GM04504 (cell line): ENCODE measurements around the gene SKIC2.
"Not testable (repeated sequence)": the region's sequence is repeated elsewhere in the genome, so short reads cannot be mapped to it uniquely, and the experiment has no call there.

Experiments used
- DNase-seq: peaks from one replicate; pipeline ENCODE4 v3.0.0-alpha.2; 2012; ENCODE audit warnings: low read depth

The SKIC2 gene

GRCh38 chr6:31969712-31970603 is 11.0 kb downstream of the SKIC2 start:
- no peak for DNase-seq

GRCh38 chr6:31970604-31971271 is 11.8 kb downstream of the SKIC2 start:
- no peak for DNase-seq

DNA sequence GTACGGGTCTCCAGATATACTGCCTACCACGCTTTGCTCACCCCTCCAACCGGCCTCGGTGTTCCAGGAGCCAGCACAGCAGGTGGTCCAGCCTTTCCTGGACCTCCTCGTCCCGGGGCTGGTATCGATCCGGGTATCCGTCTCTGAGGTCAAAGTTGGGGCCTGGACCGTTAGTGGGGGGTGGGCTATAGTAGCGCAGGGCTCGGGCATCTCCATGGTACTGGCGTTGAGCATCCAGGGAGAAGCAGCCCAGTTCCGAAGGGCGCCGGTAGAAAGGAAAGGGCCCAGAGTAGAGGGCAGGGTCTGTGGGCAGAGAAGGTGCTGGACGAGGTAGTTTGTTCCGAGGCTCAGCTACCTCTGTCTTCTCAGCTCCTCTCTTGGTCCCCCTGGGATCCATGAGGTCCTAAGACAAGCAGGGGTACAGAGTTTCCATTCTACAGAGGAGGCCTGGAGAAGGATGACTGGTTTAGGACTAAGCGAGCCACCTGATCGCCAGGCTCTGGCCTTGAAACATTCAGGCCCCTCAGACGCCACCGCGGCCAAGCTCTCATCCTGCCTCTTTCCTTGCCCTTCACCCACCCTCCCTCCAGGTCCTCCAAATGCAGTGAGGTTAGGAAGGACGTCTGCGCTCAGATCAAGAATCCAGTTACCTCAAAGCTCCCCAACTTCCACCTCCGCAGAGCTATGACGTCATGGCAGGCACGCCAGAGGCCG is 12.5 kb downstream of the SKIC2 start:
- no peak for DNase-seq

- DNase-seq: peak; percentile 98
These were observed 13.2 kb downstream of the SKIC2 start, which contains the start of gene DXO for GRCh38 chr6:31971993-31972708. TSS of gene DXO (minus strand) at chr6:31972138. CDS start at chr6:31971675, 463 bp downstream.

GRCh38 chr6:31972709-31973350 is 13.9 kb downstream of the SKIC2 start:
- DNase-seq: no peak

- not testable (repeated sequence) for DNase-seq
These were observed 17.1 kb downstream of the SKIC2 start for GRCh38 chr6:31976065-31976464.

DNA sequence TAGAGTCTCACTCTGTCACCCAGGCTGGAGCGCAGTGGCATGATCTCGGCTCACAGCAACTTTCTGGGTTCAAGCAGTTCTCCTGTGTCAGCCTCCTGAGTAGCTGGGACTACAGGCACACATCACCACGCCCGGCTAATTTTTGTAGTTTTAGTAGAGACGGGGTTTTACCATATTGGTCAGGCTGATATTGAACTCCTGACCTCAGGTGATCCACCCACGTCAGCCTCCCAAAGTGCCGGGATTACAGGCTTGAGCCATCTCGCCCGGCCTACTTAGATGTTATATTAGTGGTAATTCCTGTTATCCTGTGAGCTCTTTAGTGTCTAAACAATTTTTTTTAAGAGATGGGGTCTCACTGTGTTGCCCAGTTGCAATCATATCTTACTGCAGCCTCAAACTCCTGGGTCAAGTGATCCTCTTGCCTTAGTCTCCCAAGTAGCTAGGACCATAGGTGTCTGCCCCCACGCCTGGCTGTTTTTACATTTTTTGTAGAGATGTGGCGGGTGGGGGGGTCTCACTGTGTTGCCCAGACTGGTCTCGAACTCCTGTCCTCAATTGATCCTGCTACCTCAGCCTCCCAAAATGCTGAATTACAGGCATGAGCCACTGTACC is 18.9 kb downstream of the SKIC2 start:
- DNase-seq: no peak

- DNase-seq: no peak
These were observed 19.9 kb downstream of the SKIC2 start for GRCh38 chr6:31978831-31979230.

- no peak for DNase-seq
These were observed 20.4 kb downstream of the SKIC2 start for GRCh38 chr6:31979238-31979898.

- DNase-seq: not testable (repeated sequence)
These were observed 21.4 kb downstream of the SKIC2 start for GRCh38 chr6:31980195-31980876.

DNA sequence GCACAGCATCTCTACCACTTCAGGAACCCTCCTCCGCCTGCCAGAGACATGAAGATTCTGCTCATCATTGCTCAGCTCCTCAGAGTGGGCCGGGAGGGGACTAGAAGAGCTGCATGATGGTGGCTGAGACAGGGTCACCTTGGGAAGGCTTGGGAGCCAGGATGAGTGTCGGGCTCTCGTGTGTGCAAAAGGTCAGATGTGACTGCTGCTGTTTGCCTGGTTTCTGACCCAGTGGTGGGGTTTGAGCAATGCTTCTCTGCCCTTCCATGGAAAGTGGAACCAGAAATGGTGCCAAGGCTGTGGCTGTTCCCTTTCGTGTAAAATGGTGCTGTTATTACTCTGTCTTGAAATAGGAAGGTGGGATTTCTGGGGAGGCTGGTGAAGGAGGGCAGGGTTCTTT is 22.0 kb downstream of the SKIC2 start:
- not testable (repeated sequence) for DNase-seq

DNA sequence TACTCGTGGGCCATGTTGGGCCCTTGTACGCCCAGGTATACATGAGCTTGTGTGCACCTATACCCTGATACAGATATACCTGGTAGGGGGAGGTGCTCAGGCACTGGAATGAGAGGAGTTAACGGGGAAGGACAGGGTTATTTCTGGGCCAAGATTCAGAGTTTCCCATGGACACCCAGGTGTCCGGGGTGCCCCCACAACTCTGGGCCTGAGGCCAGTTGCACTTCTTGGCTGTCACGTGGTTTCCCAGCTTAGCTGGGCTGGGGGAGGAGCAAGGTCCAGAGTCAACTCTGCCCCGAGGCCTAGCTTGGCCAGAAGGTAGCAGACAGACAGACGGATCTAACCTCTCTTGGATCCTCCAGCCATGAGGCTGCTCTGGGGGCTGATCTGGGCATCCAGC is 22.8 kb downstream of the SKIC2 start, which contains the start of gene C4A:
Gene C4A, plus strand, starts transcription at position 314 of the 400 bp plus-strand sequence. Its CDS starts 51 bp downstream, at position 365.
- not testable (repeated sequence) for DNase-seq

DNA sequence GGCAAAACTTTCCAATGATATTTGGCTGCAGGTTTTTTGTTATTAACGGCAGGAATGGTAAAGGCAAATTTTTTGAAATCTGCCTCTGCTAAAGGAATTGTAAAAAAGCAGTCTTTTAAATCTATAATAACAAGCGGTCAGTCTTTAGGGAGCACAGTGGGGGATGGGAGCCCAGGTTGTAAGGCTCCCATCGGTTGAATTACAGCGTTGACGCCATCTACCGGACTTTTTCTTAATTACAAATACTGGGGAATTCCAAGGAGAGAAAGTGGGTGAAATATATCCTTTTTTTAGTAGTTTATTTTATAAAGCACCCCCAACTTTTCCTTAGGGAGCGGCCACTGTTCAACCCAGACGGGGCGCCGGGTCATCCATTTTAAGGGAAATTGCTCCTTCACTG is 30.4 kb downstream of the SKIC2 start:
- DNase-seq: not testable (repeated sequence)

- DNase-seq: not testable (repeated sequence)
These were observed 35.4 kb downstream of the SKIC2 start for GRCh38 chr6:31994421-31994820.

GRCh38 chr6:31996385-31996784 is 37.4 kb downstream of the SKIC2 start:
- not testable (repeated sequence) for DNase-seq

- DNase-seq: not testable (repeated sequence)
These were observed 43.7 kb downstream of the SKIC2 start for GRCh38 chr6:32002546-32003268.

DNA sequence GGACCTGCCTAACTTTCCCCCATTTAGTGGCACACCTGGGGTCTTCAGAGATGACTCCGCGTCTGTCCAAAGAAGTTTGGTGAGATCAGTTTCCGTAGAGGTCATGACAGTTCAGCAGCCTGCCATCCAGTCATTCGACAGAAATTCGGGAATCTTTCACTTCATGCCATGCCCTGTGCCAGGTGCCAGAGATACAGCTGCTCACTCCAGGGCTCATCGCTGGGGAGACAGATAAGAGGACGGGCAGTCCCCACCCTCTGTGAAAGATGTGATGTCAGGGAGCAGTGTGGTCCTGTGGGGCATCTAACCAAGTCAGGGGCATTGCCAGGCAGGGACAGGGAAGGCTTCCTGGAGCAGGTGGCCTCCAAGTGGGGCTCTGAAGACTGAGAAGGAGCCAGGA is 44.3 kb downstream of the SKIC2 start:
- not testable (repeated sequence) for DNase-seq

- DNase-seq: not testable (repeated sequence)
These were observed 45.4 kb downstream of the SKIC2 start for GRCh38 chr6:32004393-32004792.
